GM18526 (cell line): Measurements from ENCODE around the gene MYL3.

Experiments used
- POLR2A ChIP-seq: IDR thresholded peaks from 3 replicates; pipeline ENCODE4 v1.6.1; 2011; ENCODE audit not compliant: insufficient read length; ENCODE audit errors: extremely low read depth

MYL3 gene

GRCh38 chr3:46863261-46863782 is at the start of gene MYL3:
Gene MYL3, minus strand, starts transcription at chr3:46863444. Its CDS starts 54 bp downstream, at chr3:46863390.
- no peak for TF ChIP-seq POLR2A

- TF ChIP-seq POLR2A, result no peak
These were observed 49.7 kb upstream of the MYL3 start for GRCh38 chr3:46912986-46913385.

GRCh38 chr3:46910166-46910760 is 47.0 kb upstream of the MYL3 start:
- TF ChIP-seq POLR2A, result no peak

- TF ChIP-seq POLR2A, result no peak
These were observed 46.4 kb upstream of the MYL3 start for GRCh38 chr3:46909535-46910161.

GRCh38 chr3:46908986-46909534 is 45.8 kb upstream of the MYL3 start:
- TF ChIP-seq POLR2A, result no peak

GRCh38 chr3:46908294-46908985 is 45.2 kb upstream of the MYL3 start:
- no peak for TF ChIP-seq POLR2A

- TF ChIP-seq POLR2A, result no peak
These were observed 44.7 kb upstream of the MYL3 start for GRCh38 chr3:46907960-46908293.

- no peak for TF ChIP-seq POLR2A
These were observed 44.0 kb upstream of the MYL3 start for GRCh38 chr3:46907271-46907670.

- no peak for TF ChIP-seq POLR2A
These were observed 43.3 kb upstream of the MYL3 start for GRCh38 chr3:46906471-46907058.

- TF ChIP-seq POLR2A, result no peak
These were observed 42.6 kb upstream of the MYL3 start for GRCh38 chr3:46905661-46906451.

GRCh38 chr3:46905213-46905560 is 41.9 kb upstream of the MYL3 start:
- no peak for TF ChIP-seq POLR2A

- TF ChIP-seq POLR2A, result no peak
These were observed 41.3 kb upstream of the MYL3 start for GRCh38 chr3:46904303-46905212.

GRCh38 chr3:46903341-46904302 is 40.4 kb upstream of the MYL3 start:
- TF ChIP-seq POLR2A, result no peak
